BLaER1 (cell line): ENCODE results near the gene DCTD.

ENCODE experiments used
- H3K27ac ChIP-seq: shearing (Covaris generic); formaldehyde crosslinking; 2 replicates; pipeline ENCODE4 v1.8.1; 2022
- H3K27me3 ChIP-seq: shearing (Covaris generic); formaldehyde crosslinking; 2 replicates; pipeline ENCODE4 v1.8.1; 2022
- H3K36me3 ChIP-seq: shearing (Covaris generic); formaldehyde crosslinking; 2 replicates; pipeline ENCODE4 v1.8.1; 2022
- H3K4me1 ChIP-seq: shearing (Covaris generic); formaldehyde crosslinking; 2 replicates; pipeline ENCODE4 v1.8.1; 2022
- H3K4me2 ChIP-seq: shearing (Covaris generic); formaldehyde crosslinking; 2 replicates; pipeline ENCODE4 v1.8.1; 2022
- H3K4me3 ChIP-seq: shearing (Covaris generic); formaldehyde crosslinking; 2 replicates; pipeline ENCODE4 v1.8.1; 2022
- H3K9ac ChIP-seq: shearing (Covaris generic); formaldehyde crosslinking; 2 replicates; pipeline ENCODE4 v1.8.1; 2022
- H3K9me3 ChIP-seq: shearing (Covaris generic); formaldehyde crosslinking; 2 replicates; pipeline ENCODE4 v1.8.1; 2022
- H4K20me1 ChIP-seq: shearing (Covaris generic); formaldehyde crosslinking; 2 replicates; pipeline ENCODE4 v1.8.1; 2022
- Cebpa-rat ChIP-seq: shearing (Covaris generic); IDR thresholded peaks from 2 replicates; pipeline ENCODE4 v1.8.1; 2022

DCTD gene

GRCh38 chr4:182931691-182932345 lies 14.6 kb upstream of the DCTD start:
- Histone ChIP-seq H3K4me2 (no peak overlapping the region), H3K36me3 (no peaks in the 10 kb centered on the region), H3K27ac (no peak overlapping the region), H3K9me3 (no peaks in the 10 kb centered on the region), H3K9ac (no peak overlapping the region), H3K4me3 (no peak overlapping the region), H3K27me3 (no peaks in the 10 kb centered on the region), H4K20me1 (no peaks in the 10 kb centered on the region), H3K4me1 (no peaks in the 10 kb centered on the region)
- no peak for TF ChIP-seq Cebpa-rat

- H3K27ac ChIP-seq, result no peak overlapping the region
- no peak overlapping the region for H3K4me2 ChIP-seq
- H3K27me3 ChIP-seq, result no peaks in the 10 kb centered on the region
- H3K9ac ChIP-seq, result no peak overlapping the region
- no peak for TF ChIP-seq Cebpa-rat
- H3K4me1 ChIP-seq, result no peaks in the 10 kb centered on the region
- H3K9me3 ChIP-seq, result no peaks in the 10 kb centered on the region
- H3K4me3 ChIP-seq, result no peak overlapping the region
- H4K20me1 ChIP-seq, result no peaks in the 10 kb centered on the region
- H3K36me3 ChIP-seq, result no peaks in the 10 kb centered on the region
Observed at GRCh38 chr4:182930889-182931288, 13.7 kb upstream of the DCTD start.

- Histone ChIP-seq H3K9ac (no peak overlapping the region), H3K4me3 (no peak overlapping the region), H3K27me3 (no peaks in the 10 kb centered on the region), H3K27ac (no peak overlapping the region), H3K4me2 (no peak overlapping the region), H3K9me3 (no peaks in the 10 kb centered on the region), H3K36me3 (no peaks in the 10 kb centered on the region), H3K4me1 (no peaks in the 10 kb centered on the region), H4K20me1 (no peaks in the 10 kb centered on the region)
- TF ChIP-seq Cebpa-rat, result no peak
Observed at GRCh38 chr4:182929296-182929695, 12.1 kb upstream of the DCTD start.

GRCh38 chr4:182928061-182928460 lies 10.9 kb upstream of the DCTD start:
- Histone ChIP-seq H3K4me3 (no peak overlapping the region), H3K4me2 (no peak overlapping the region), H3K4me1 (no peaks in the 10 kb centered on the region), H3K9me3 (no peaks in the 10 kb centered on the region), H4K20me1 (no peaks in the 10 kb centered on the region), H3K36me3 (no peaks in the 10 kb centered on the region), H3K27me3 (no peaks in the 10 kb centered on the region), H3K9ac (no peak overlapping the region), H3K27ac (no peak overlapping the region)
- TF ChIP-seq Cebpa-rat, result no peak

GRCh38 chr4:182927505-182927904 lies 10.3 kb upstream of the DCTD start:
- no peaks in the 10 kb centered on the region for H3K36me3 ChIP-seq
- H3K4me1 ChIP-seq, result no peaks in the 10 kb centered on the region
- no peaks in the 10 kb centered on the region for H3K9me3 ChIP-seq
- TF ChIP-seq Cebpa-rat, result no peak
- H3K27me3 ChIP-seq, result no peaks in the 10 kb centered on the region
- no peak overlapping the region for H3K4me3 ChIP-seq
- no peak overlapping the region for H3K4me2 ChIP-seq
- H4K20me1 ChIP-seq, result no peaks in the 10 kb centered on the region
- no peak overlapping the region for H3K27ac ChIP-seq
- H3K9ac ChIP-seq, result no peak overlapping the region

GRCh38 chr4:182925855-182926254 lies 8.7 kb upstream of the DCTD start:
- H3K4me2 ChIP-seq, result no peak overlapping the region
- H3K36me3 ChIP-seq, result no peaks in the 10 kb centered on the region
- no peaks in the 10 kb centered on the region for H4K20me1 ChIP-seq
- no peak for TF ChIP-seq Cebpa-rat
- H3K27me3 ChIP-seq, result no peaks in the 10 kb centered on the region
- no peaks in the 10 kb centered on the region for H3K9me3 ChIP-seq
- H3K27ac ChIP-seq, result no peak overlapping the region
- H3K9ac ChIP-seq, result no peak overlapping the region
- H3K4me3 ChIP-seq, result no peak overlapping the region
- no peaks in the 10 kb centered on the region for H3K4me1 ChIP-seq

- no peaks in the 10 kb centered on the region for H4K20me1 ChIP-seq
- H3K36me3 ChIP-seq, result no peaks in the 10 kb centered on the region
- H3K9me3 ChIP-seq, result no peaks in the 10 kb centered on the region
- no peak overlapping the region for H3K27ac ChIP-seq
- no peak overlapping the region for H3K9ac ChIP-seq
- no peaks in the 10 kb centered on the region for H3K27me3 ChIP-seq
- H3K4me1 ChIP-seq, result no peaks in the 10 kb centered on the region
- no peak for TF ChIP-seq Cebpa-rat
- no peak overlapping the region for H3K4me3 ChIP-seq
- no peak overlapping the region for H3K4me2 ChIP-seq
Observed at GRCh38 chr4:182925298-182925757, 8.1 kb upstream of the DCTD start.

GRCh38 chr4:182924497-182924896 lies 7.3 kb upstream of the DCTD start:
- no peak for TF ChIP-seq Cebpa-rat
- H3K36me3 ChIP-seq, result no peaks in the 10 kb centered on the region
- H4K20me1 ChIP-seq, result no peaks in the 10 kb centered on the region
- no peak overlapping the region for H3K27ac ChIP-seq
- no peak overlapping the region for H3K4me2 ChIP-seq
- H3K4me1 ChIP-seq, result peaks cover 3% of the 10 kb centered on the region
- no peaks in the 10 kb centered on the region for H3K9me3 ChIP-seq
- no peaks in the 10 kb centered on the region for H3K27me3 ChIP-seq
- no peak overlapping the region for H3K4me3 ChIP-seq
- H3K9ac ChIP-seq, result no peak overlapping the region

- TF ChIP-seq Cebpa-rat, result no peak
- Histone ChIP-seq H3K36me3 (no peaks in the 10 kb centered on the region), H3K9ac (no peak overlapping the region), H3K4me3 (no peak overlapping the region), H3K4me2 (no peak overlapping the region), H4K20me1 (no peaks in the 10 kb centered on the region), H3K27ac (no peak overlapping the region), H3K9me3 (no peaks in the 10 kb centered on the region), H3K4me1 (peaks cover 9% of the 10 kb centered on the region), H3K27me3 (no peaks in the 10 kb centered on the region)
Observed at GRCh38 chr4:182923796-182924340, 6.7 kb upstream of the DCTD start.

GRCh38 chr4:182923366-182923765 lies 6.2 kb upstream of the DCTD start:
- Histone ChIP-seq H3K36me3 (no peaks in the 10 kb centered on the region), H4K20me1 (no peaks in the 10 kb centered on the region), H3K4me1 (peaks cover 14% of the 10 kb centered on the region), H3K27me3 (no peaks in the 10 kb centered on the region), H3K9me3 (no peaks in the 10 kb centered on the region), H3K4me2 (no peak overlapping the region), H3K9ac (no peak overlapping the region), H3K27ac (no peak overlapping the region), H3K4me3 (no peak overlapping the region)
- TF ChIP-seq Cebpa-rat, result no peak
